GM19193 (cell line): ENCODE measurements around the gene MYCBP2.

Source experiments
- POLR2A ChIP-seq: IDR thresholded peaks from 4 replicates; pipeline ENCODE4 v1.6.1; 2011; ENCODE audit not compliant: insufficient read depth, insufficient read length; ENCODE audit errors: extremely low read depth

The MYCBP2 gene

DNA sequence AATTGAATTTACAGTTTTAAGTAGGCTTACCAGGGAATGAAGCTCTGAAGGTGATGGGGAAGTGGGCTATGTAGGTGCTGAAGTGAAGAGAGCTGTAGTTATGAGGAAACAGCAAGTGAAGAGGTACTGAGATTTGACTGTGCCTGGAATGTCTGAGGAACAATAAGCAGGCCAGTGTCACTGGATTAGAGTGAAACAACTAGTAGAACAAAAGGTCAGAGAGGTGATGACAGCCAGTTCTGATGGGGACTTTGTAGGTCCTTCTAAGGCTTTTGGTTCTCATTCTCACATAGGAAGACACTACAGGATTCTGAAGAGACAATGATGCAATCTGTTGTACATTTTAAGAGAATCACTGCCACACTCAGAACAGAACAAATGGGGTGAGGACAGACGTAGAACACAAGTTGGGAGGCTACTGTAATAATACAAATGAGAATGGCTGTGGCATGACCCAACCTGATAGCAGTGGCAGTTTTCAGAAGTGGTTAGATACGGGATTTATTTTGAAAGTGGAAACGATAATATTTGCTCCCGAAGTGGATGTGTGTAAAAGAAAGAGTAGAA lies 130.8 kb downstream of the MYCBP2 start:
- TF ChIP-seq POLR2A = no peak

DNA sequence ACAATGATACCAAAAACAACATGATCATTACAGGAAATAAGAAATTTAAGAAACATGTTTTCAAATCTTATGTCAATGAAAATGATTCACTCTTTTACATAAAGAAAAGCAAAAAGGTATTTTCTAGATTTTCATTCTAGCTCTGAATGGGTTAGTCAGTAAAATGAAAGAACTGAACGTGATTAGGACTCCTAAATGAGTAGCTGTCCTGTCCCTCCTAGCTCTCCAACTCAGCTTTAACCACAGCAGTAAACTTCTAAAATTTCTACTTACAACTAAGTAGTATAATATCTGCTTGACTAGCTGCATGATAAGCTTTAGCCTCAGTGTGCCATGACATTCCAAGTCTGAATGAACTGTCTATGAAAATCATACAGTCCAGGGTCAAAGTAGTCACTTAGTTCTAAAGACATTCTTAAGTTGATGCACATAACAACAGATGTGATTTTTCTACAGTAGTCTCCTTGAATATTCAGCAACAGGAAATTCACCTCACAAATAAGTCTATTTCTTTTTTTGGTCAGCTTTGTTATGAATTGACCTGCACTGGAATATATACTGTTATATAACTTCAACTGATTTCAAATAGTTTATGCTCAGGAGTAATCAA lies 136.4 kb downstream of the MYCBP2 start:
- no peak for TF ChIP-seq POLR2A

DNA sequence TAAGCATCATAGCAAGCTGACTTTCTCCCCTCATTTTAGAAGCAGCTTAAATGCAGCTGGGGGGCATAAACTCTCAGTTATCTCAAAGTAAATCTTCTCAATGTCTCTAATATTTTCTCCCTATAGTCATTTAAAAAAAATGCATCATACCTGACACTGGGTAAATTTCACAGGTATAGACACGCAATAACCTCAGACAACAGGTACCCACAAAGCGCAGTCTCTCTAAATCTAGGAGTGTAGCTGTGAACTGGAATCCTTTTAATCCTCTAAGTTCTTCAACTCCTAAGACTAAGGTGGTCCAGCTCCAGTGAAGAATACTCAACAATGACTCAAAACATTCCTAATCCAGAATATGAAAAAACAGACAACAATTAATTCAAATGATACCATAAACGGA lies 141.2 kb downstream of the MYCBP2 start:
- TF ChIP-seq POLR2A = no peak

GRCh38 chr13:77184455-77184854 lies 142.4 kb downstream of the MYCBP2 start:
- no peak for TF ChIP-seq POLR2A

DNA sequence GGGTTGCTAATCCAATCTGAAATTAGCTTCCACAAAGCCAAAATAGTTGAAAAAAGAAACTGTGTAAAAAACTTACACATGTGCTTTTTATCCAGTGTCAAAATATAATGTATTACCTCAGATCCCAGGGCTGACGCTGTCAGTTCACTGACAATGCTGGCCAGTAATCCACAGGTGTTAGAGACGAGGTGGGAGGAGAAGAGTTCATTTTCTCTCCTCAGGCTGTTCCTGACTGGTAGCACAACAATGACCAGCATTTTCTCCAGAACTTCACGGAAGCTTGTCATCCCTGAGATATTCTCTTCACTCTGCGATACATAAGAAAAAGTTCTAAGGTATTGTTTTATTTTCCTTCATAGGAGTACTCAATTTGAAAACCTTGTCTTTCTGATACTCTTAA lies 146.9 kb downstream of the MYCBP2 start:
- no peak for TF ChIP-seq POLR2A

DNA sequence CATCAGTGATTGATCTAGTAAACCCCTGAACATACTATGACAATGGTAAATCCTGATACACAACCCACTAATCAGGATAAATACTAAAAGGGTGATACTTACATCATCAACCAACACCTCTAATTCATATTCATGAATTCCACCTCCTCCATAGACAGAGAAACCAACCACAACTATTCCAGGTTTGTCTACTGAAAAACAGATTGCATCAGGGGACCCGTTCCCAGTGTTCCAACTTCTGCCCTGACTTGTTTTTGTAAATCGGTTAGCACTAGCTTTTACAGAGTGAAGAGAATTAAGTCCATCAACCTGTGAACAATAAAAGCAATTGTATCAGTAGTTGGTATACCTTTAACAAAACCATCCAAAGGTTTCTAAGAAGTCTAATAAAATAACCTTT lies 149.2 kb downstream of the MYCBP2 start:
- no peak for TF ChIP-seq POLR2A

DNA sequence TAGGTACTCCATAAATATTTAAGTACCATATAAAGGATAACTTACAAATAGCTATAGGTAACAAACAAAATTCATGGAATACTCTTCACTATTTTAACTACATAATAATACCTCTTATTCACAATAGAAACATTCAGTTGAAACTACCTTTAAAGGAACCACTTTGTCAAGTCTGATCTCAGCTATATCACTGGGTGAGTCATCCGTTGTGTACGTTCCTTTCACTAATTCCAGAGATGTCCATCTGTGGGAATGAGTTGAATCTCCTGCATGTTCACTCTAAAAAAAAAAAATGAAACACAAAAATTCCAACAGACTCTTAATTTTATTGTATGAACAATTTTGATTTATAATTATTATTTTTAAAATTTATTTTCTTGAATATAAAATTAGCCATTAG lies 150.5 kb downstream of the MYCBP2 start:
- no peak for TF ChIP-seq POLR2A

DNA sequence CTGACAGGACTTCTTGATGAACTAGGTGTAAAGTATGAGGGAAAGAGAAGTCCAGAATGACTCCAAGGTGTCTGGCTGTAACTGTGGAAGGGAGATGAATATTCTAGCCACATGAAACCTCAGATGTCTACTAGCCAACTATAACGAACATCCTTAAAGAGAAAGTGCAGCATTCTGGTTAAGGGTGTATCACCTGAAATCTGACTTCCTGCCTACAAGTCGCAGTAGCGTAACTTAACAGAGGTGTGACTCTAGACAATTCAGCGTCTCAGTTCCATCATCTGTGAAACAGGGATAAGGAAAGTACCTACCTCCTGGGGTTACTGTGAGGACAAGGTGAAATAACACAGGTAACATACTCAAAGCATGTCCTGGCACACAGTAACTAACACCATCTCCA lies 154.2 kb downstream of the MYCBP2 start:
- no peak for TF ChIP-seq POLR2A

DNA sequence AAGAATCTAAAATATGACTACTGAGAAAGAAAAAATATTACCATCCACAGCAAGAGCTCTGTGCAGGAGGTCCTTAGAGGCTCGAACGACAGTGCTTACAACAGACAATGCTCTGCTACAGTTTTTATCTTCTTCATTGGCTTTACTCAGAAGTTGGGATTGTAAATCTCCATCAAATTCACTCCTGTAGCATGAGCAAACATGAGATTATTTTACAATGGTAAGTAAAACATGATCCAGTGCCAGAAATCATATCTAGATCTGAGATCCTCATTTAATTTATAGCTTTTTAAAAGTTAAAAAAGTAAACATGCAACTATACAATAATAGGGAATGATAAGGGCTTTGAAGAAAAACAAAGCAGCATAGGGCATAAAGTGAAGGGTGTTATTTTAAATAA lies 155.4 kb downstream of the MYCBP2 start:
- no peak for TF ChIP-seq POLR2A

DNA sequence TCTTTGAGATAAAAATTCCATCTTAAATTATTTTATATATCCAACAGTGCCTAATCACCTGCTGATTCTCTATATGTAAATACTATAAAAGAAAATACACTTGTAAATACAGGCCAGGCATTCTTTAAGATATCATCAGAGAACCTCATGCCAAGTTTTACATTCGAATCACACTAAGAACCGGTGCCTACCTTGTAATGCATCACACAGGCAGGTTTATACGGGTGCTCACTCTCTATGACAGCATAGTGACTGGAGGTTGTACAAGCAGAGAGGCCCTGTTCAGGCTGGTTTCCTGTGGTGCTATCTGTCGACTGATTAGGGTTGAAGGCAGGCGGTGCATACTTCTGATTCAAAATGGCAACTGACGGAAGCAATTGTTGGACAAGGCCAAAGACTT lies 158.7 kb downstream of the MYCBP2 start:
- no peak for TF ChIP-seq POLR2A

DNA sequence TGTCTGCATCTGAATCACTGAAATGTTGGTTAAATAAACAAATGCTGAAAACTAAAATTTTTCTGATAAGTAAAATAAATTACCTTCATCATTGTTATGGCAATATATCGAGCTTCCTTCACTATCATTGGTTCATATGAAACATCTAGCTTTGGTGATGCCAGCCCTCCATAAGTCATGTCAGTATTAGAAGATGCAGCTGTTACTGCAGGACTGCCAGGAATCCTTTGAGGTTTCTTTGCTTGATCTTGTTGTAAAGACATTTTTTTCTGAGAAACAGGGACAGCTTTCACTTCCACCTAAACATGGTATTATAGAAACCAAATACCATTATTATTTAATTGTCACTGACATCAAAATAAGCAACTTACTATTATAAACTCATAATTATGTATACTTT lies 176.2 kb downstream of the MYCBP2 start:
- TF ChIP-seq POLR2A = no peak

- TF ChIP-seq POLR2A = no peak
Measured at GRCh38 chr13:77143431-77143830, 183.5 kb downstream of the MYCBP2 start.

DNA sequence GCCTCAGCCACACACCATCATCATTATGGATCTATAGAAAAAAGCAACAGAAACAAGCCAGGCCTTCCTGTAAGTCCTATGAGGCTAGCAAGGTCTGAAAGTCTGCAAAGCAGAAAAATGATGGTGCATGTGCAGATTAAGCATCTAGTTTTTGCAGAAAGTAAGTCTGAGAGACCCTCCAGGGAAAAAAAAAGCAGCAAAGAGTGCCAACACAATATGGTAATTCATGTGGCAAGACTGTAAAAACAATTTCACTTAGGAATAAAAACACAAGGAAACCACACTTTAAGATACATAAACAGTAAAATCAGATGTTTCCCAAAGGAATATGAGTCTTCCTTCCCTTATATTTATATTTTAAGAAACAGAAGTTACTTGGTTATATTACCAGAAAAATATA lies 187.6 kb downstream of the MYCBP2 start:
- no peak for TF ChIP-seq POLR2A

GRCh38 chr13:77138813-77139212 lies 188.1 kb downstream of the MYCBP2 start:
- TF ChIP-seq POLR2A = no peak

DNA sequence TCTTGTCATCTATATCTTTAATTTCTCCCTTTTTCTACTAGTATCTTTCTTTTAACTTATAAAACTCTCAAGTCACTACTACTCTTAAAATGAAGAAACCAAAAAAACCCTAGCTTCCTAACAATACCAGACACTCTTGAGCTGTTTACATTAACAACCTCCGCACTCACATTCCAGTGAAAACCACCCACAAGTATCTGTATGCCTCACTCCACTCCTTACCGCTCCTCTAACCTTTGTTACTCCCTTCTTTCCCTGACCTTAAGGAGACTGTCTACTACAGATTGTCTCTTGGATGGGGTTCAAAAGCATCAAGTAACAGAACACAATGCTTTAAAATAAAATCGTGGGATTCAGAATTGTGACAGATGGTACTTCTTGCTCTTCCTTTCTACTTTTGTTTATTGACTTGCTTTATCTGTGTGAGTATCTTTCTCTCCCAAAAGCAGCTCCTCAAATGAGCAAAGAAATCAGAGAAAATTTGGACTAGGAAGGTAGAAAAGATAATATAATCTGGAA lies 189.9 kb downstream of the MYCBP2 start:
- TF ChIP-seq POLR2A = no peak

GRCh38 chr13:77124423-77124822 lies 202.5 kb downstream of the MYCBP2 start:
- TF ChIP-seq POLR2A = no peak

GRCh38 chr13:77118134-77118533 lies 208.8 kb downstream of the MYCBP2 start:
- no peak for TF ChIP-seq POLR2A
